Suprapubic skin (tissue), 4 donors: Measurements from ENCODE around the gene HCFC1. TPM values are rescaled to one million over a fixed set of nuclear protein-coding genes. Genes with fewer than 3 reads are reported as not detected.
A peak's percentile ranks its signal among the peaks of the same experiment; 100 is the strongest.

Experiments used
- DNase-seq, 2 donors: peaks; one replicate each; pipeline ENCODE4 v3.0.0-alpha.2; 2019; ENCODE audit warnings: low spot score in 2 of 2
- H3K27ac ChIP-seq: fragments of 200-600 bp; sonication (generic); one replicate; pipeline ENCODE4 v1.5.1; 2019
- H3K27me3 ChIP-seq: fragments of 200-600 bp; sonication (generic); one replicate; pipeline ENCODE4 v1.5.1; 2019
- H3K36me3 ChIP-seq: fragments of 200-600 bp; sonication (generic); one replicate; pipeline ENCODE4 v1.5.1; 2019
- H3K4me1 ChIP-seq: fragments of 200-600 bp; sonication (generic); one replicate; pipeline ENCODE4 v1.5.1; 2019
- H3K4me3 ChIP-seq: fragments of 200-600 bp; sonication (generic); one replicate; pipeline ENCODE4 v1.5.1; 2019; ENCODE audit warnings: mild to moderate bottlenecking
- H3K9me3 ChIP-seq: fragments of 200-600 bp; sonication (generic); one replicate; pipeline ENCODE4 v1.5.1; 2019
- CTCF ChIP-seq, 2 donors: fragments of 200-600 bp in 1 of 2; fragments of 450-650 bp in 1 of 2; sonication (generic) in 1 of 2; IDR thresholded peaks; one replicate each; pipeline ENCODE4 v1.5.1; 2016 to 2019; ENCODE audit warnings: antibody characterized with exemption in 2 of 2, mild to moderate bottlenecking in 1 of 2, moderate library complexity in 1 of 2
- EP300 ChIP-seq: sonication (generic); formaldehyde crosslinking; IDR thresholded peaks from one replicate; pipeline ENCODE4 v1.6.1; 2017; ENCODE audit warnings: antibody characterized with exemption
- POLR2A ChIP-seq, 2 donors: fragments of 450-650 bp; IDR thresholded peaks; one replicate each; pipeline ENCODE4 v1.6.1; 2017; ENCODE audit warnings: antibody characterized with exemption in 2 of 2, mild to moderate bottlenecking in 2 of 2, moderate library complexity in 2 of 2
- POLR2AphosphoS5 ChIP-seq, 3 donors: sonication (generic); formaldehyde crosslinking; IDR thresholded peaks; one replicate each; pipeline ENCODE4 v1.6.1; 2017; ENCODE audit warnings: antibody characterized with exemption in 3 of 3
- WGBS: methylation state at CpG from one replicate; pipeline ENCODE4 v1.1.5; 2018; 5-methylcytosine and 5-hydroxymethylcytosine counted together
- total RNA-seq, 4 donors: library from RNA; depleted of rRNA; stranded (reverse); fragments of >200 nt; gene quantifications; one replicate each; pipeline ENCODE4 v1.1.0, GENCODE V29; 2016

Gene HCFC1
- total RNA-seq, 4 donors from 2014 or later: 51.9 to 72.2 (median 55.3) TPM

- 93% methylated on average over 14 of the region's 20 CpGs for WGBS
- Histone ChIP-seq H3K36me3 (peaks cover 4% of the 10 kb centered on the region), H3K9me3 (no peaks in the 10 kb centered on the region), H3K4me1 (no peaks in the 10 kb centered on the region), H3K27ac (no peak overlapping the region), H3K4me3 (no peak overlapping the region), H3K27me3 (no peaks in the 10 kb centered on the region)
- TF ChIP-seq POLR2A (IDR thresholded peaks at IDR 0.05): no peak
- TF ChIP-seq EP300: no peak
- TF ChIP-seq CTCF (IDR thresholded peaks at IDR 0.05): no peak
- no peak for TF ChIP-seq POLR2AphosphoS5 (IDR thresholded peaks at IDR 0.05)
- DNase-seq: no peak
These were observed 35.3 kb upstream of the HCFC1 start for GRCh38 chrX:154006947-154007346.

GRCh38 chrX:154004315-154004714 lies 32.7 kb upstream of the HCFC1 start:
- DNase-seq: no peak
- TF ChIP-seq POLR2AphosphoS5 (IDR thresholded peaks at IDR 0.05) (no peak), POLR2A (IDR thresholded peaks at IDR 0.05) (no peak), CTCF (IDR thresholded peaks at IDR 0.05) (no peak), EP300 (no peak)
- no peak overlapping the region for H3K27ac ChIP-seq
- H3K9me3 ChIP-seq: no peaks in the 10 kb centered on the region
- WGBS: 72% methylated on average over 11 of the region's 11 CpGs
- no peaks in the 10 kb centered on the region for H3K36me3 ChIP-seq
- H3K4me3 ChIP-seq: no peak overlapping the region
- H3K4me1 ChIP-seq: peaks cover 6% of the 10 kb centered on the region
- no peaks in the 10 kb centered on the region for H3K27me3 ChIP-seq

GRCh38 chrX:154002215-154002719 lies 30.6 kb upstream of the HCFC1 start:
- WGBS: 69% methylated on average over 17 of the region's 17 CpGs
- Histone ChIP-seq H3K36me3 (no peaks in the 10 kb centered on the region), H3K9me3 (no peaks in the 10 kb centered on the region), H3K4me1 (peaks cover 8% of the 10 kb centered on the region), H3K27me3 (no peaks in the 10 kb centered on the region), H3K4me3 (no peak overlapping the region), H3K27ac (peak overlapping the region; percentile 62)
- TF ChIP-seq POLR2A (IDR thresholded peaks at IDR 0.05): no peak
- TF ChIP-seq EP300: no peak
- no peak for TF ChIP-seq POLR2AphosphoS5 (IDR thresholded peaks at IDR 0.05)
- no peak for TF ChIP-seq CTCF (IDR thresholded peaks at IDR 0.05)
- no peak for DNase-seq

- H3K4me3 ChIP-seq: no peak overlapping the region
- peaks cover 8% of the 10 kb centered on the region for H3K4me1 ChIP-seq
- WGBS: 65% methylated on average over 5 of the region's 5 CpGs
- no peaks in the 10 kb centered on the region for H3K27me3 ChIP-seq
- H3K9me3 ChIP-seq: no peaks in the 10 kb centered on the region
- TF ChIP-seq POLR2AphosphoS5 (IDR thresholded peaks at IDR 0.05) (no peak), POLR2A (IDR thresholded peaks at IDR 0.05) (no peak), CTCF (IDR thresholded peaks at IDR 0.05) (no peak), EP300 (no peak)
- no peaks in the 10 kb centered on the region for H3K36me3 ChIP-seq
- no peak for DNase-seq
- H3K27ac ChIP-seq: peak overlapping the region; percentile 65
These were observed 28.4 kb upstream of the HCFC1 start for GRCh38 chrX:154000051-154000450.

- peak overlapping the region; percentile 65 for H3K27ac ChIP-seq
- peaks cover 8% of the 10 kb centered on the region for H3K4me1 ChIP-seq
- no peaks in the 10 kb centered on the region for H3K9me3 ChIP-seq
- peak overlapping the region; percentile 3 for H3K4me3 ChIP-seq
- no peak for DNase-seq
- WGBS: 64% methylated on average over 18 of the region's 19 CpGs
- H3K27me3 ChIP-seq: no peaks in the 10 kb centered on the region
- H3K36me3 ChIP-seq: no peaks in the 10 kb centered on the region
- TF ChIP-seq POLR2AphosphoS5 (IDR thresholded peaks at IDR 0.05): no peak
- no peak for TF ChIP-seq CTCF (IDR thresholded peaks at IDR 0.05)
- TF ChIP-seq EP300: no peak
- TF ChIP-seq POLR2A (IDR thresholded peaks at IDR 0.05): no peak
These were observed 27.9 kb upstream of the HCFC1 start for GRCh38 chrX:153999359-154000037.
